Peyer's patch (tissue), 4 donors: ENCODE data around the gene PHF10. TPM values are rescaled to one million over a fixed set of nuclear protein-coding genes. Genes with fewer than 3 reads are reported as not detected.

Experiments
- DNase-seq, 3 donors: peaks; one replicate each; pipeline ENCODE4 v3.0.0-alpha.2; 2017 to 2019
- H3K27ac ChIP-seq, 4 donors: fragments of 200-600 bp; sonication (generic); one replicate each; pipeline ENCODE4 v1.5.1; 2016 to 2019
- H3K27me3 ChIP-seq, 2 donors: fragments of 200-600 bp; sonication (generic); one replicate each; pipeline ENCODE4 v1.5.1; 2019
- H3K36me3 ChIP-seq, 3 donors: fragments of 200-600 bp; sonication (generic); one replicate each; pipeline ENCODE4 v1.5.1; 2016 to 2019
- H3K4me1 ChIP-seq, 4 donors: fragments of 200-600 bp; sonication (generic); one replicate each; pipeline ENCODE4 v1.5.1; 2016 to 2019
- H3K4me3 ChIP-seq, 4 donors: fragments of 200-600 bp; sonication (generic); 1 replicate in 3 of 4; 2 replicates in 1 of 4; pipeline ENCODE4 v1.5.1; 2016 to 2019; ENCODE audit warnings: mild to moderate bottlenecking in 1 of 4
- H3K9me3 ChIP-seq, 4 donors: fragments of 200-600 bp; sonication (generic); one replicate each; pipeline ENCODE4 v1.5.1; 2016 to 2019; ENCODE audit warnings: mild to moderate bottlenecking in 1 of 4
- POLR2A ChIP-seq, 2 donors: fragments of 450-650 bp; IDR thresholded peaks; one replicate each; pipeline ENCODE4 v1.5.1; 2017; ENCODE audit warnings: antibody characterized with exemption in 2 of 2, mild to moderate bottlenecking in 2 of 2, moderate library complexity in 2 of 2
- total RNA-seq, 4 donors: library from RNA; depleted of rRNA; stranded (reverse); fragments of >200 nt; gene quantifications; one replicate each; pipeline ENCODE4 v1.1.0, GENCODE V29; 2016
- TF ChIP-seq, protein P1 (sequence below), 6 experiments: fragments of 450-650 bp in 4 of 6; fragments of 200-600 bp in 2 of 6; sonication (generic) in 1 of 6; IDR thresholded peaks; one replicate each; pipeline ENCODE4 v1.5.1; 2017 to 2019; ENCODE audit warnings: antibody characterized with exemption in 6 of 6, mild to moderate bottlenecking in 3 of 6, moderate library complexity in 1 of 6

PHF10 gene
- total RNA-seq, 4 donors from 2014 or later: 23.3 to 46.0 (median 30.6) TPM

DNA sequence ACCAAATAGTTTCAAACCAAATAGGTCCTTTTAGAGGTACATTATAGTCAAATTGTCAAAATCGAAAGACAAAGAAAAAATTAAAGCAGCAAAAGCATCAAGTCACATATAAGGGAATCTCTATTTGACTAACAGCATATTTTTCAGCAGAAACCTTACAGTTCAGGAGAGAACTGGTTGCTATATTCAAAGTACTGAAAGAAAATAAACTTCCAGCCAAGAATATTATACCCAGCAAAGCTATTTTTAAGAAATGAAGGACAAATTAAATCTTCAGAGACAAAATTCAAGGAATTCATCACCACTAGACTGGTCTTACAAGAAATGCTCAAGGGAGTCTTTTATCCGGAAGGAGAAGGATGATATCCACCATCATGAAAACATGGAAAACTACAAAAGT lies 38.4 kb downstream of the PHF10 start:
- no peak overlapping the region for H3K27ac ChIP-seq
- DNase-seq: no peak
- H3K4me1 ChIP-seq: no peaks in the 10 kb centered on the region
- H3K27me3 ChIP-seq: no peaks in the 10 kb centered on the region
- peaks cover 0 to 8% (median 0%) of the 10 kb centered on the region in 4 donors for H3K9me3 ChIP-seq
- TF ChIP-seq, protein P1, sequence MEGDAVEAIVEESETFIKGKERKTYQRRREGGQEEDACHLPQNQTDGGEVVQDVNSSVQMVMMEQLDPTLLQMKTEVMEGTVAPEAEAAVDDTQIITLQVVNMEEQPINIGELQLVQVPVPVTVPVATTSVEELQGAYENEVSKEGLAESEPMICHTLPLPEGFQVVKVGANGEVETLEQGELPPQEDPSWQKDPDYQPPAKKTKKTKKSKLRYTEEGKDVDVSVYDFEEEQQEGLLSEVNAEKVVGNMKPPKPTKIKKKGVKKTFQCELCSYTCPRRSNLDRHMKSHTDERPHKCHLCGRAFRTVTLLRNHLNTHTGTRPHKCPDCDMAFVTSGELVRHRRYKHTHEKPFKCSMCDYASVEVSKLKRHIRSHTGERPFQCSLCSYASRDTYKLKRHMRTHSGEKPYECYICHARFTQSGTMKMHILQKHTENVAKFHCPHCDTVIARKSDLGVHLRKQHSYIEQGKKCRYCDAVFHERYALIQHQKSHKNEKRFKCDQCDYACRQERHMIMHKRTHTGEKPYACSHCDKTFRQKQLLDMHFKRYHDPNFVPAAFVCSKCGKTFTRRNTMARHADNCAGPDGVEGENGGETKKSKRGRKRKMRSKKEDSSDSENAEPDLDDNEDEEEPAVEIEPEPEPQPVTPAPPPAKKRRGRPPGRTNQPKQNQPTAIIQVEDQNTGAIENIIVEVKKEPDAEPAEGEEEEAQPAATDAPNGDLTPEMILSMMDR (IDR thresholded peaks at IDR 0.05): no peak
- no peak for TF ChIP-seq POLR2A (IDR thresholded peaks at IDR 0.05)
- H3K36me3 ChIP-seq: peaks cover 0 to 12% (median 0%) of the 10 kb centered on the region in 3 donors
- no peak overlapping the region for H3K4me3 ChIP-seq

DNA sequence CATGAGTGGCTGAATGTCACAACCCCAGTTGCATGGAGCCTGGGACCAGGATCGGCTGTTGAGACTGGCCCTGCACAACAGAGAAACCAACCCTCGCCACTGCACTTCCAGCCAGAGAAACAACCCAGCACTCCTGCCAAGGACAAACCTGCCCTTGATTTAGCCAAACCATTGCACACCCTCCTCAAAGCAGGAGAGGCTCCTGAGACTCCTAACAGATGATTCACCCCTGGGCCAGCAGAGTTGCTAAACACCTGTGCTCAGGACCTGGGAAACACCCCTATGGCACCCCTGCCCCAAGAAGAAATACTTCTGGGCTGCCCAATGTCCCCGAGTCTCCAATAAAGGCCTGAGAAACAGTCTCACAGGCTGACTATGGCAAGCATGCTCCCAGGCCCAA lies 40.2 kb downstream of the PHF10 start:
- no peaks in the 10 kb centered on the region for H3K27me3 ChIP-seq
- no peak for TF ChIP-seq POLR2A (IDR thresholded peaks at IDR 0.05)
- TF ChIP-seq, protein P1 (IDR thresholded peaks at IDR 0.05): no peak
- peaks cover 0 to 8% (median 0%) of the 10 kb centered on the region in 4 donors for H3K9me3 ChIP-seq
- no peak for DNase-seq
- peaks cover 0 to 12% (median 0%) of the 10 kb centered on the region in 3 donors for H3K36me3 ChIP-seq
- H3K4me3 ChIP-seq: no peak overlapping the region
- H3K4me1 ChIP-seq: no peaks in the 10 kb centered on the region
- no peak overlapping the region for H3K27ac ChIP-seq

- Histone ChIP-seq H3K27ac (no peak overlapping the region), H3K27me3 (no peaks in the 10 kb centered on the region), H3K4me3 (no peak overlapping the region), H3K9me3 (no peaks in the 10 kb centered on the region), H3K36me3 (no peaks in the 10 kb centered on the region), H3K4me1 (peaks cover 0 to 3% (median 0%) of the 10 kb centered on the region in 4 donors)
- DNase-seq: no peak
- TF ChIP-seq POLR2A (IDR thresholded peaks at IDR 0.05): no peak
- TF ChIP-seq, protein P1 (IDR thresholded peaks at IDR 0.05): no peak
Observed at GRCh38 chr6:169678342-169678741, 46.0 kb downstream of the PHF10 start.

- Histone ChIP-seq H3K36me3 (no peaks in the 10 kb centered on the region), H3K4me3 (no peak overlapping the region), H3K9me3 (no peaks in the 10 kb centered on the region), H3K27me3 (no peaks in the 10 kb centered on the region), H3K27ac (no peak overlapping the region), H3K4me1 (peaks cover 0 to 3% (median 0%) of the 10 kb centered on the region in 4 donors)
- TF ChIP-seq, protein P1 (IDR thresholded peaks at IDR 0.05): no peak
- no peak for TF ChIP-seq POLR2A (IDR thresholded peaks at IDR 0.05)
- peak in 1 of 3 donors; percentile 46 for DNase-seq
Observed at GRCh38 chr6:169677096-169677495, 47.2 kb downstream of the PHF10 start.

GRCh38 chr6:169675011-169675410 lies 49.3 kb downstream of the PHF10 start:
- TF ChIP-seq POLR2A (IDR thresholded peaks at IDR 0.05): no peak
- Histone ChIP-seq H3K4me3 (no peak overlapping the region), H3K27me3 (no peaks in the 10 kb centered on the region), H3K27ac (no peak overlapping the region), H3K9me3 (no peaks in the 10 kb centered on the region), H3K4me1 (peaks cover 0 to 3% (median 0%) of the 10 kb centered on the region in 4 donors), H3K36me3 (no peaks in the 10 kb centered on the region)
- DNase-seq: no peak

GRCh38 chr6:169671563-169671962 lies 52.7 kb downstream of the PHF10 start:
- Histone ChIP-seq H3K27ac (no peak overlapping the region), H3K36me3 (peaks cover 0 to 14% (median 0%) of the 10 kb centered on the region in 3 donors), H3K9me3 (no peaks in the 10 kb centered on the region), H3K4me3 (no peak overlapping the region), H3K4me1 (no peaks in the 10 kb centered on the region), H3K27me3 (no peaks in the 10 kb centered on the region)
- no peak for DNase-seq
- TF ChIP-seq, protein P1 (IDR thresholded peaks at IDR 0.05): no peak
- TF ChIP-seq POLR2A (IDR thresholded peaks at IDR 0.05): no peak
